ENCODE data around the gene MPPE1.

MPPE1 gene

DNA sequence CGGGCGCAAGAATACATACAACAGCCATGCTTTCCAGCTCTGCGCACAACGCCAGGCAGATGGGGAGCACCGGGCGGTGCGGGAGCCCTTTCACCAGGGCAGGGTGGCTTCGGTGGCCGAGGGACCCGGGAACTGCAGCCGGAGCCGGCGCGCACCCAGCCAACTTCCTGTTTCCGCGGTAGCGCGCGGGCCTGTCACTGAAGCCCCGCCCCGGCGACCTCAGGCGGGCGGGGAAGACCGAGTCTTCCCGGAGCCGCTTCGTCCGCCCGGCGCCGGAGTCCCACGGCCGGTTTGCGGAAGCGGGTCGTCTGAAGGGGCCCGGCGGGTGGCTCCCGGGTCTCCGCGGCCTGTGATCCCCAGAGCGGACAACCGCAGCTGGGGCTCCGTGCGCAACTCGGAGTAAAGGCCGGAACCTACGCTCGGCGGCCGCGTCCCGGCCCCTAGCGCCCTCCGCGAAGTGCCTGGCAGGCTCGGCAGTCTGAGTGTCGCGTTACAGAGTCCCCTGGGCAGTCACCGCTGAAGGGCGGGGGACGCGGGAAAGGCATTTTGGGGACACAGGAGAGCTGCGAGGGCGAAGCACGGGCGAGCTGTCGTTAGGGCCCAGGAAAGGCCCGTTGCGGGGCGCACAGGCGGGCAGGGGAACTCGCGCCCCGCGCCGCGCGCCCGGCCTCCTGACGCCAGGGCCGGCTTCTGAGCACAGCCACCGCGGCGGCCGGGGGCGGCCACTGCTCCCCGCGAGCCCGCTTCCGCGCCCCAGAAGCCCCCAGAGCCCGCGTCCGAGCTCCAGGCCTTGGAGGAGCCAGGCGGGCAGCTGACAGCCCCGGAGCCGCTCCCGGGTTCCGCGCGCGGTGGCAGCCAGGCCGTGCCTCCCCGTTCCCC lies at the start of gene MPPE1:
TSS of gene MPPE1 (minus strand) at position 136 of the 879 bp plus-strand sequence. CDS start 11,053 bp downstream, outside the sequence.
- H3K4me3 ChIP-seq (ENCODE audit: low read depth, low read length) = peak within 1 kb of the TSS; percentile 75
- peak; percentile 37 for DNase-seq (ENCODE audit: low read depth)
- TF ChIP-seq, protein P1, sequence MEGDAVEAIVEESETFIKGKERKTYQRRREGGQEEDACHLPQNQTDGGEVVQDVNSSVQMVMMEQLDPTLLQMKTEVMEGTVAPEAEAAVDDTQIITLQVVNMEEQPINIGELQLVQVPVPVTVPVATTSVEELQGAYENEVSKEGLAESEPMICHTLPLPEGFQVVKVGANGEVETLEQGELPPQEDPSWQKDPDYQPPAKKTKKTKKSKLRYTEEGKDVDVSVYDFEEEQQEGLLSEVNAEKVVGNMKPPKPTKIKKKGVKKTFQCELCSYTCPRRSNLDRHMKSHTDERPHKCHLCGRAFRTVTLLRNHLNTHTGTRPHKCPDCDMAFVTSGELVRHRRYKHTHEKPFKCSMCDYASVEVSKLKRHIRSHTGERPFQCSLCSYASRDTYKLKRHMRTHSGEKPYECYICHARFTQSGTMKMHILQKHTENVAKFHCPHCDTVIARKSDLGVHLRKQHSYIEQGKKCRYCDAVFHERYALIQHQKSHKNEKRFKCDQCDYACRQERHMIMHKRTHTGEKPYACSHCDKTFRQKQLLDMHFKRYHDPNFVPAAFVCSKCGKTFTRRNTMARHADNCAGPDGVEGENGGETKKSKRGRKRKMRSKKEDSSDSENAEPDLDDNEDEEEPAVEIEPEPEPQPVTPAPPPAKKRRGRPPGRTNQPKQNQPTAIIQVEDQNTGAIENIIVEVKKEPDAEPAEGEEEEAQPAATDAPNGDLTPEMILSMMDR (IDR thresholded peaks at IDR 0.05; ENCODE audit: low read depth, low read length, missing control alignments) = no peak
- in situ Hi-C loops (cut with HindIII; ENCODE audit: low sequenced_read_pairs) = no loop called here

DNA sequence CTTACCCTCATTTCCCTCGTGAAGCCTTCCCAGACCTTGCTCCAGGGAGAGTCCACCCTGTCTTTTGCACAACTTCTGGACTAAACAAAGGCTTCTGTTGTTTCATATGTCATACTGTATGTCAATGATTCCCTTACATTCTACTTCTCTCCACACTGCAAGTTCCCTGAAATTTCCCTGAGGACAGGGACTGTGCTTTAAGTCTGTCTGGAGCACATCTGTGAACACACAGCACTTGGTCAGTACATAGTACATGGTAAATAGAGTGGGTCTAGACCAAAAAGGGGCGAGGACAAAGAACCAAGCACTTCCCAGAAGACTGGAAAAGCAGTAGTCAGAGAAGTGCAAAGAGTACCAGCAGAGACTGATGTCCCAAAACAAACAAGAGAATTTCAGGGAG lies 49.5 kb upstream of the MPPE1 start:
- no peak overlapping the region for H3K4me3 ChIP-seq (ENCODE audit: low read depth, low read length)
- DNase-seq (ENCODE audit: low read depth) = no peak
- TF ChIP-seq, protein P1 (IDR thresholded peaks at IDR 0.05; ENCODE audit: low read depth, low read length, missing control alignments) = no peak
- in situ Hi-C loops (cut with HindIII; ENCODE audit: low sequenced_read_pairs) = no loop called here

DNA sequence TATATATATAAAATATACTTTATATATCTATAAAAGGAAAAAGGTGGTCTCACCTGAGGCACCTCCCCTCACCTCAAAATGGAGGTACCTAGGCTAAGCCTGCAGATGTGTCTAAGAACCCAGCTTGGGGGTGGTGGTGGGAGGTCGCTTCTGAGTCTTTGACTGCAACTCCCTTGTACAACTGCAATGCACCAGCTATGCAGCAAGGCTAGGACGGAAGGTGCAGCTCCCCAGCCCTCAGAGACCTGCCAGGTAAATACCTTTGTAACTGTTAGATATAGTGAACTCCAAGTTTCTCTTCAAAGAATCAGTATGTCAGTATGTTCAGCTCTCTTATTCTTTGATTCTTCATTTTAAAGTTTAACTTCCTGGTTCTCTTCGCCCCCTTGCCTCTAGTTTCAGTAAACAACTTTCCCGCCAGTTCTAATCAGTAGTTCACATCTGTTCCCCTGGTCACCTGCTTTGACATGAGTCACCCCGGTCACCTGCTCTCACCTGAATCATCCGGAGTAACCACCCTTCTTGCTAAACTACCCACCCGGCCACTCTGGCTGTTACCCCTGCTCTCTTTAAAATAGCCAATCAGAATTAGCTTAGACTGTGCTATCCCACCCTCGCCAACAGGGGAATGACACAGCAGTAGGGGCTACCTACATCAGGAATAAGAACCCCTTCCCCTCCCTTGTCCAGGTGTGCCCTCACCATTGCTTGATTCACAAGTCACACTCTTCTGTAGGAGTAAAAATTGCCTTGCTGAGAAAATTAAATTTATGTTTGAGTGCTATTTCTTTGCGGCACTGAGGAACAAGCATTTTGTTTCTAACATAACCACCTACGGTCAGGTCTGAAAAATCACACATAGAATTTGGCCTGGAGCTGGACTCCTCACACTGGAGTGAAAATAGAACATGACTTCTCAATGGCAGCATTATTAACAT lies 48.5 kb upstream of the MPPE1 start:
- DNase-seq (ENCODE audit: low read depth) = no peak
- TF ChIP-seq, protein P1 (IDR thresholded peaks at IDR 0.05; ENCODE audit: low read depth, low read length, missing control alignments) = no peak
- H3K4me3 ChIP-seq (ENCODE audit: low read depth, low read length) = no peak overlapping the region
- in situ Hi-C loops (cut with HindIII; ENCODE audit: low sequenced_read_pairs) = no loop called here

DNA sequence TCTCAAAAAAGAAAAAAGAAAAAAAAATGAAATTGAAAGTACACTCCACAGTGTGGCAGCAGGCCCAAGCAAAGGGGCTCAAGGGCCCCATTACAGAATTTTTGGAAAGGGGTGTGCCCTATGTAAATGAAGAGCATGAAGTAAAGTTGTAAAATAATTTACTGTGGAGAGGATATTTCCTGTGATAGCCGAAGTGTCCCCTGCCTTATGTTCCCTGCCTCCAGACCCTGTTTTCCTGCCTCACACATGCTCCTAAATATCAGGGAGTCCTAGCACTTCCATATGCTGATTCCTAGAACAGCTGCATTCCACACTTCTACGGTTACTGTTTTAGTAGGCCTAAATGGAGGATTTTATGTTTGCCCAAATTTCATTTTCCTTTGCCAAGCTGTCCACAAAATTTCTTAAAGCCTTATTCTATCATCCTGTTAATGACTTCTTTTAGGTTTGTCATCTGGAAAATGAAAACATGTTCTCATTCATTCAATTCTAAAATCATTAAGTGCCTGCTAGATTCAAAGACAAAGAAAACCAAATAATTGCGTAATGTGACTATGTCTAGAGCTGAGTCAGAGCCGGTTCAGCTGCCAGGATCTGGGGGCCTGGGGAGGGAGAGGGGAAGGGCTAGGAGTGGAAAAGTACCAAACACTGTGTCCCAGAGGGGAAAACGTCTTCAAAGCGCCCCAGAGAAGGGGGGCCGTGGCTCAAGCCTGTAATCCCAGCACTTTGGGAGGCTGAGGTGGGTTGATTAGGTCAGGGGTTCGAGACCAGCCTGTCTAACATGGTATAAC lies 47.3 kb upstream of the MPPE1 start:
- H3K4me3 ChIP-seq (ENCODE audit: low read depth, low read length) = no peak overlapping the region
- peak; percentile 89 for DNase-seq (ENCODE audit: low read depth)
- TF ChIP-seq, protein P1 (IDR thresholded peaks at IDR 0.05; ENCODE audit: low read depth, low read length, missing control alignments) = no peak
- in situ Hi-C loops (cut with HindIII; ENCODE audit: low sequenced_read_pairs) = no loop called here

GRCh38 chr18:11953113-11953512 lies 45.0 kb upstream of the MPPE1 start:
- TF ChIP-seq, protein P1 (IDR thresholded peaks at IDR 0.05; ENCODE audit: low read depth, low read length, missing control alignments) = no peak
- no peak for DNase-seq (ENCODE audit: low read depth)
- in situ Hi-C loops (cut with HindIII; ENCODE audit: low sequenced_read_pairs) = no loop called here
- no peak overlapping the region for H3K4me3 ChIP-seq (ENCODE audit: low read depth, low read length)

Data from astrocyte of the cerebellum (primary cell).